GM18517 (cell line): ENCODE measurements around the gene FAM171A2.
"Not testable (repeated sequence)": the region's sequence is repeated elsewhere in the genome, so short reads cannot be mapped to it uniquely, and the experiment has no call there.

Experiments
- ATAC-seq: cut with Tn5 transposase; IDR thresholded peaks from one replicate; pipeline ENCODE4 v1.9.1; 2021; ENCODE audit warnings: mild to moderate bottlenecking, moderate library complexity; ENCODE audit not compliant: unreplicated experiment

FAM171A2 gene

GRCh38 chr17:44384281-44384822 is 20.7 kb upstream of the FAM171A2 start:
- no peak for ATAC-seq

- ATAC-seq: no peak
Measured at GRCh38 chr17:44383861-44384260, 20.2 kb upstream of the FAM171A2 start.

GRCh38 chr17:44383363-44383762 is 19.7 kb upstream of the FAM171A2 start:
- no peak for ATAC-seq

GRCh38 chr17:44382917-44383316 is 19.3 kb upstream of the FAM171A2 start:
- no peak for ATAC-seq

- no peak for ATAC-seq
Measured at GRCh38 chr17:44381810-44382305, 18.2 kb upstream of the FAM171A2 start.

GRCh38 chr17:44380767-44381166 is 17.1 kb upstream of the FAM171A2 start:
- no peak for ATAC-seq

- ATAC-seq: no peak
Measured at GRCh38 chr17:44379887-44380286, 16.2 kb upstream of the FAM171A2 start.

GRCh38 chr17:44378171-44378705 is 14.6 kb upstream of the FAM171A2 start:
- no peak for ATAC-seq

GRCh38 chr17:44376779-44377178 is 13.1 kb upstream of the FAM171A2 start:
- no peak for ATAC-seq

- ATAC-seq: no peak
Measured at GRCh38 chr17:44376124-44376523, 12.5 kb upstream of the FAM171A2 start.

GRCh38 chr17:44375196-44376017 is 11.8 kb upstream of the FAM171A2 start:
- no peak for ATAC-seq

GRCh38 chr17:44374306-44375195 is 10.9 kb upstream of the FAM171A2 start:
- ATAC-seq: no peak

- ATAC-seq: no peak
Measured at GRCh38 chr17:44372036-44372435, 8.4 kb upstream of the FAM171A2 start.

GRCh38 chr17:44369414-44370023 is 5.9 kb upstream of the FAM171A2 start:
- not testable (repeated sequence) for ATAC-seq

GRCh38 chr17:44368391-44369243 is 5.0 kb upstream of the FAM171A2 start:
- not testable (repeated sequence) for ATAC-seq

- no peak for ATAC-seq
Measured at GRCh38 chr17:44367231-44367979, 3.8 kb upstream of the FAM171A2 start.

GRCh38 chr17:44365051-44365450 is 1.4 kb upstream of the FAM171A2 start:
- ATAC-seq: not testable (repeated sequence)

- no peak for ATAC-seq
Measured at GRCh38 chr17:44362949-44363612, 572 bp downstream of the FAM171A2 start.
